Measurements from ENCODE around the gene ASIC1.
A peak's percentile ranks its signal among the peaks of the same experiment; 100 is the strongest.
"Not testable (repeated sequence)": the region's sequence is repeated elsewhere in the genome, so short reads cannot be mapped to it uniquely, and the experiment has no call there.

ASIC1 gene

GRCh38 chr12:50026691-50027090, 30.7 kb upstream of the ASIC1 start:
- no peak overlapping the region for H3K4me3 ChIP-seq (ENCODE audit: low read length)
- DNase-seq (ENCODE audit: low read depth), result no peak
- no peak for TF ChIP-seq CTCF (IDR thresholded peaks at IDR 0.05; ENCODE audit: insufficient read depth, low read depth, low read length, missing control alignments)

- H3K4me3 ChIP-seq (ENCODE audit: low read length); DNase-seq (ENCODE audit: low read depth): not testable (repeated sequence)
These were observed 26.9 kb upstream of the ASIC1 start for GRCh38 chr12:50030449-50030848.

- DNase-seq (ENCODE audit: low read depth), result no peak
- TF ChIP-seq CTCF (IDR thresholded peaks at IDR 0.05; ENCODE audit: insufficient read depth, low read depth, low read length, missing control alignments), result no peak
- H3K4me3 ChIP-seq (ENCODE audit: low read length), result peak overlapping the region; percentile 7
These were observed 24.9 kb upstream of the ASIC1 start for GRCh38 chr12:50032515-50032853.

GRCh38 chr12:50032854-50033581, 24.4 kb upstream of the ASIC1 start:
- peak overlapping the region; percentile 7 for H3K4me3 ChIP-seq (ENCODE audit: low read length)
- no peak for TF ChIP-seq CTCF (IDR thresholded peaks at IDR 0.05; ENCODE audit: insufficient read depth, low read depth, low read length, missing control alignments)
- no peak for DNase-seq (ENCODE audit: low read depth)

GRCh38 chr12:50038336-50038735, 19.1 kb upstream of the ASIC1 start:
- H3K4me3 ChIP-seq (ENCODE audit: low read length), result no peak overlapping the region
- TF ChIP-seq CTCF (IDR thresholded peaks at IDR 0.05; ENCODE audit: insufficient read depth, low read depth, low read length, missing control alignments), result no peak
- DNase-seq (ENCODE audit: low read depth), result no peak

GRCh38 chr12:50039151-50039835, 18.1 kb upstream of the ASIC1 start:
- DNase-seq (ENCODE audit: low read depth), result peak; percentile 88
- H3K4me3 ChIP-seq (ENCODE audit: low read length), result no peak overlapping the region
- TF ChIP-seq CTCF (IDR thresholded peaks at IDR 0.05; ENCODE audit: insufficient read depth, low read depth, low read length, missing control alignments), result peak; percentile 79

- TF ChIP-seq CTCF (IDR thresholded peaks at IDR 0.05; ENCODE audit: insufficient read depth, low read depth, low read length, missing control alignments), result no peak
These were observed 16.7 kb upstream of the ASIC1 start for GRCh38 chr12:50040657-50041056.

More at GRCh38 chr12:50040657-50041056, 16.7 kb upstream of the ASIC1 start:
- no peak for DNase-seq (ENCODE audit: low read depth)
- no peak overlapping the region for H3K4me3 ChIP-seq (ENCODE audit: low read length)

Data from epithelial cell of esophagus (primary cell).